Neural cell (in vitro differentiated cells): ENCODE measurements around the gene ACTA2. TPM values are rescaled to one million over a fixed set of nuclear protein-coding genes. Genes with fewer than 3 reads are reported as not detected.

Experiments
- H2AFZ ChIP-seq: fragments of 200-600, 300-800 bp; sonication (generic), shearing (Covaris generic); 2 replicates; pipeline ENCODE4 v1.6.0; 2014; ENCODE audit warnings: low read depth, mild to moderate bottlenecking, antibody characterized with exemption, low read length, moderate library complexity
- H3F3A ChIP-seq: fragments of 200-600 bp; shearing (Covaris generic); 2 replicates; pipeline ENCODE4 v1.6.1; 2016; ENCODE audit warnings: mild to moderate bottlenecking, moderate library complexity, mixed read lengths, antibody characterized with exemption, low read length; ENCODE audit not compliant: insufficient read depth, poor library complexity, severe bottlenecking
- H3K27ac ChIP-seq: fragments of 200-600, 300-800 bp; sonication (generic), shearing (Covaris generic); 2 replicates; pipeline ENCODE4 v1.5.1; 2014; ENCODE audit warnings: mild to moderate bottlenecking, low read length, moderate library complexity
- H3K27me3 ChIP-seq: fragments of 300-800, 200-600 bp; sonication (generic), shearing (Covaris generic); 2 replicates; pipeline ENCODE4 v1.6.0; 2014; ENCODE audit warnings: mild to moderate bottlenecking, low read depth, low read length, moderate library complexity; ENCODE audit not compliant: insufficient read depth
- H3K36me3 ChIP-seq: fragments of 300-800, 200-600 bp; sonication (generic), shearing (Covaris generic); 2 replicates; pipeline ENCODE4 v1.5.1; 2014; ENCODE audit warnings: mild to moderate bottlenecking, antibody characterized with exemption, low read length, moderate library complexity; ENCODE audit not compliant: insufficient read depth
- H3K4me2 ChIP-seq: fragments of 300-800, 200-600 bp; sonication (generic), shearing (Covaris generic); 2 replicates; pipeline ENCODE4 v1.6.0; 2014; ENCODE audit warnings: mild to moderate bottlenecking, low read length
- H3K4me3 ChIP-seq: fragments of 300-800, 200-600 bp; sonication (generic), shearing (Covaris generic); 2 replicates; pipeline ENCODE4 v1.5.1; 2014; ENCODE audit warnings: mild to moderate bottlenecking, low read length, moderate library complexity
- H3K79me2 ChIP-seq: fragments of 200-600 bp; shearing (Covaris generic); replicated peaks from 2 replicates; pipeline ENCODE4 v1.6.0; 2014; ENCODE audit warnings: mild to moderate bottlenecking, low read length, moderate library complexity; ENCODE audit not compliant: insufficient read depth
- H3K9ac ChIP-seq: fragments of 300-800, 200-600 bp; sonication (generic), shearing (Covaris generic); 2 replicates; pipeline ENCODE4 v1.6.1; 2016; ENCODE audit warnings: mild to moderate bottlenecking, low read length, mixed read lengths
- H3K9me2 ChIP-seq: fragments of 200-600 bp; shearing (Covaris generic); 2 replicates; pipeline ENCODE4 v1.6.1; 2016; ENCODE audit warnings: mild to moderate bottlenecking, low read length, mixed read lengths; ENCODE audit not compliant: insufficient read depth
- H3K9me3 ChIP-seq: fragments of 200-600, 300-800 bp; sonication (generic), shearing (Covaris generic); 2 replicates; pipeline ENCODE4 v1.6.1; 2016; ENCODE audit warnings: mild to moderate bottlenecking, mixed run types, low read length, moderate library complexity, mixed read lengths
- H4K20me1 ChIP-seq: fragments of 200-600 bp; shearing (Covaris generic); 2 replicates; pipeline ENCODE4 v1.6.1; 2016; ENCODE audit warnings: mild to moderate bottlenecking, mixed run types; ENCODE audit not compliant: insufficient read depth
- EP300 ChIP-seq: fragments of 450-650 bp; conservative IDR thresholded peaks from 2 replicates; pipeline ENCODE4 v1.6.1; 2014; ENCODE audit warnings: antibody characterized with exemption, mild to moderate bottlenecking, moderate library complexity; ENCODE audit not compliant: poor library complexity, severe bottlenecking
- EZH2 ChIP-seq: fragments of 200-600, 300-800 bp; shearing (Covaris generic), sonication (generic); IDR thresholded peaks from 2 replicates; pipeline ENCODE4 v1.6.1; 2014; ENCODE audit warnings: antibody characterized with exemption, low read length, borderline replicate concordance, mild to moderate bottlenecking; ENCODE audit not compliant: insufficient read depth, poor library complexity, severe bottlenecking
- MXI1 ChIP-seq: fragments of 450-650 bp; conservative IDR thresholded peaks from 2 replicates; pipeline ENCODE4 v1.6.1; 2014; ENCODE audit warnings: antibody characterized with exemption, mild to moderate bottlenecking; ENCODE audit not compliant: poor library complexity, severe bottlenecking
- POLR2AphosphoS5 ChIP-seq: IDR thresholded peaks from 2 replicates; pipeline ENCODE4 v1.6.1; 2012
- RAD21 ChIP-seq: fragments of 450-650 bp; conservative IDR thresholded peaks from 2 replicates; pipeline ENCODE4 v1.6.1; 2014; ENCODE audit warnings: antibody characterized with exemption, mild to moderate bottlenecking, moderate library complexity
- REST ChIP-seq: IDR thresholded peaks from 2 replicates; pipeline ENCODE4 v1.6.1; 2012; ENCODE audit warnings: borderline replicate concordance
- SMC3 ChIP-seq: fragments of 450-650 bp; conservative IDR thresholded peaks from 2 replicates; pipeline ENCODE4 v1.6.1; 2014; ENCODE audit warnings: antibody characterized with exemption, mild to moderate bottlenecking, moderate library complexity; ENCODE audit not compliant: poor library complexity
- TAF1 ChIP-seq: IDR thresholded peaks from 2 replicates; pipeline ENCODE4 v1.6.1; 2012; ENCODE audit warnings: low read depth
- polyA plus RNA-seq: library from polyadenylated mRNA; depleted of rRNA; stranded (reverse); fragments of >200 nt; gene quantifications from 2 replicates; pipeline ENCODE4 v1.2.3, GENCODE V29; 2014
- TF ChIP-seq, protein P1 (sequence below): fragments of 450-650 bp; IDR thresholded peaks from 2 replicates; pipeline ENCODE4 v1.5.1; 2014; ENCODE audit warnings: antibody characterized with exemption, mild to moderate bottlenecking, moderate library complexity; ENCODE audit not compliant: poor library complexity, severe bottlenecking

Gene ACTA2
- polyA plus RNA-seq, 1 donor from 2014 or later, result 0.53 TPM

- H3K36me3 ChIP-seq, result no peaks in the 10 kb centered on the region
Measured at GRCh38 chr10:88957381-88957780, 4.8 kb upstream of the ACTA2 start.

GRCh38 chr10:88954458-88955083 is 2.0 kb upstream of the ACTA2 start:
- H3K36me3 ChIP-seq, result no peaks in the 10 kb centered on the region
- no peaks in the 10 kb centered on the region for H3K9me3 ChIP-seq
- H3K27ac ChIP-seq, result no peak overlapping the region
- no peaks in the 10 kb centered on the region for H3K79me2 ChIP-seq
- no peaks in the 10 kb centered on the region for H3F3A ChIP-seq
- no peak overlapping the region for H3K4me3 ChIP-seq
- no peak for TF ChIP-seq MXI1
- TF ChIP-seq POLR2AphosphoS5, result no peak
- no peak for TF ChIP-seq TAF1
- TF ChIP-seq EZH2, result no peak
- H4K20me1 ChIP-seq, result no peaks in the 10 kb centered on the region
- no peak overlapping the region for H3K9ac ChIP-seq
- H2AFZ ChIP-seq, result no peak overlapping the region
- H3K27me3 ChIP-seq, result no peaks in the 10 kb centered on the region
- no peaks in the 10 kb centered on the region for H3K9me2 ChIP-seq
- H3K4me2 ChIP-seq, result no peak overlapping the region

More at GRCh38 chr10:88957381-88957780, 4.8 kb upstream of the ACTA2 start:
- no peaks in the 10 kb centered on the region for H3K27me3 ChIP-seq
- no peaks in the 10 kb centered on the region for H3F3A ChIP-seq
- no peak overlapping the region for H3K4me2 ChIP-seq
- no peak overlapping the region for H3K4me3 ChIP-seq
- no peak overlapping the region for H2AFZ ChIP-seq
- H4K20me1 ChIP-seq, result no peaks in the 10 kb centered on the region
- H3K9me3 ChIP-seq, result no peaks in the 10 kb centered on the region
- no peak for TF ChIP-seq POLR2AphosphoS5
- TF ChIP-seq SMC3, result no peak
- no peak for TF ChIP-seq EZH2
- no peak for TF ChIP-seq MXI1
- TF ChIP-seq REST, result no peak
- TF ChIP-seq EP300, result no peak
- no peak for TF ChIP-seq RAD21
- TF ChIP-seq, protein P1, sequence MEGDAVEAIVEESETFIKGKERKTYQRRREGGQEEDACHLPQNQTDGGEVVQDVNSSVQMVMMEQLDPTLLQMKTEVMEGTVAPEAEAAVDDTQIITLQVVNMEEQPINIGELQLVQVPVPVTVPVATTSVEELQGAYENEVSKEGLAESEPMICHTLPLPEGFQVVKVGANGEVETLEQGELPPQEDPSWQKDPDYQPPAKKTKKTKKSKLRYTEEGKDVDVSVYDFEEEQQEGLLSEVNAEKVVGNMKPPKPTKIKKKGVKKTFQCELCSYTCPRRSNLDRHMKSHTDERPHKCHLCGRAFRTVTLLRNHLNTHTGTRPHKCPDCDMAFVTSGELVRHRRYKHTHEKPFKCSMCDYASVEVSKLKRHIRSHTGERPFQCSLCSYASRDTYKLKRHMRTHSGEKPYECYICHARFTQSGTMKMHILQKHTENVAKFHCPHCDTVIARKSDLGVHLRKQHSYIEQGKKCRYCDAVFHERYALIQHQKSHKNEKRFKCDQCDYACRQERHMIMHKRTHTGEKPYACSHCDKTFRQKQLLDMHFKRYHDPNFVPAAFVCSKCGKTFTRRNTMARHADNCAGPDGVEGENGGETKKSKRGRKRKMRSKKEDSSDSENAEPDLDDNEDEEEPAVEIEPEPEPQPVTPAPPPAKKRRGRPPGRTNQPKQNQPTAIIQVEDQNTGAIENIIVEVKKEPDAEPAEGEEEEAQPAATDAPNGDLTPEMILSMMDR, result no peak
- no peak for TF ChIP-seq TAF1
- H3K79me2 ChIP-seq, result no peaks in the 10 kb centered on the region
- no peaks in the 10 kb centered on the region for H3K9me2 ChIP-seq
- H3K9ac ChIP-seq, result no peak overlapping the region
- no peak overlapping the region for H3K27ac ChIP-seq
